Prostate gland (tissue), 2 donors: ENCODE data around the gene NBPF3. TPM values are rescaled to one million over a fixed set of nuclear protein-coding genes. Genes with fewer than 3 reads are reported as not detected.

Source experiments
- DNase-seq: peaks from one replicate; pipeline ENCODE4 v3.0.0-alpha.2; 2019; ENCODE audit warnings: low spot score
- H3K27ac ChIP-seq, 2 donors: fragments of 200-600 bp; sonication (generic); 2 replicates each; pipeline ENCODE4 v1.5.1; 2017 to 2019
- H3K27me3 ChIP-seq: fragments of 200-600 bp; sonication (generic); replicated peaks from 2 replicates; pipeline ENCODE4 v1.5.1; 2019; ENCODE audit not compliant: insufficient read depth
- H3K36me3 ChIP-seq, 2 donors: fragments of 200-600 bp; sonication (generic); 1 replicate in 1 of 2; 2 replicates in 1 of 2; pipeline versions ENCODE4 v1.5.1 to v1.8.1; 2017 to 2019
- H3K4me1 ChIP-seq: fragments of 200-600 bp; sonication (generic); replicated peaks from 2 replicates; pipeline ENCODE4 v1.5.1; 2019
- H3K4me3 ChIP-seq, 2 donors: fragments of 200-600 bp; sonication (generic); 2 replicates each; pipeline ENCODE4 v1.5.1; 2017 to 2019
- H3K9me3 ChIP-seq: fragments of 200-600 bp; sonication (generic); 2 replicates; pipeline ENCODE4 v1.5.1; 2017
- CTCF ChIP-seq, 4 experiments: fragments of 200-600 bp in 2 of 4; fragments of 450-650 bp in 2 of 4; sonication (generic) in 2 of 4; IDR thresholded peaks; 1 replicate in 3 of 4; 2 replicates in 1 of 4; pipeline ENCODE4 v1.5.1; 2016 to 2019; ENCODE audit warnings: antibody characterized with exemption in 4 of 4, mild to moderate bottlenecking in 2 of 4, moderate library complexity in 2 of 4
- POLR2A ChIP-seq: fragments of 450-650 bp; IDR thresholded peaks from one replicate; pipeline ENCODE4 v1.6.1; 2016; ENCODE audit warnings: antibody characterized with exemption, mild to moderate bottlenecking
- POLR2AphosphoS5 ChIP-seq: sonication (generic); formaldehyde crosslinking; IDR thresholded peaks from one replicate; pipeline ENCODE4 v1.6.1; 2017; ENCODE audit warnings: antibody characterized with exemption
- WGBS: methylation state at CpG from one replicate; pipeline ENCODE4 v1.1.5; 2018; 5-methylcytosine and 5-hydroxymethylcytosine counted together
- intact Hi-C: fragments of 100-400 bp; cut with DNase I; formaldehyde crosslinking; loops from one replicate; pipeline ENCODE4 v1.14.2; 2022
- total RNA-seq, 2 donors: library from RNA; depleted of rRNA; stranded (reverse); fragments of >200 nt; gene quantifications; one replicate each; pipeline ENCODE4 v1.1.0, GENCODE V29; 2016

NBPF3 gene
- total RNA-seq, 2 donors from 2014 or later: 13.9 to 19.7 TPM

DNA sequence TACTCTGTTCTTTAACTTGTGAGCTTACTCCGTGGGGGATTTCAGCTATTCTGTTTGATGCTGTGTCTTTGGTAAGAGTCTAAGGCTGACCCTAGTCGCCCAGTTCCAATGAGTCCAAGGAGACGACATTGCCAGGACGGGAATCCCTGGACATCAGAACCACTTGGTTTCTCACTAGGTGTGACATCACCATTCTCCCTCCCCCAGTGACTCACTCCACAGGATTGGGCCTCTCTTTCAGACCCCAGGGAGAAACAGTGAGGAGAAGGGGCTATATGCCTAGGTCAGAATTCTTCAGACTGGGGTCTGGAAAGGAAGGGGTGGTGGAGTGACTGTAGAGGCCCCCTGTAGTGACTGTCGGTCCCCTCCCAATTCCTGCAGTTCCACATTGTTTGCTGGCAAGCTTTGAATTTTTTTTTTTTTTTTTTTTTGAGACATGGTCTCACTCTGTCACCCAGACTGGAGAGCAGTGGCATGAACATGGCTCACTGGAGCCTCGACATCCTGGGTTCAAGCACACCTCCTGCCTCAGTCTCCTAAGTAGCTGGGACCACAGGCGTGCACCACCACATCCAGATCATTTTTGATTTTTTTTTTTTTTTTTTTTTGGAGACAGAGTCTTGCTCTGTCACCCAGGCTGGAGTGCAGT, 90.6 kb downstream of the NBPF3 start:
- H3K36me3 ChIP-seq: no peaks in the 10 kb centered on the region
- intact Hi-C loops: no loop called here
- H3K27me3 ChIP-seq: no peaks in the 10 kb centered on the region
- no peak overlapping the region for H3K27ac ChIP-seq
- H3K4me1 ChIP-seq: no peaks in the 10 kb centered on the region
- H3K9me3 ChIP-seq: no peaks in the 10 kb centered on the region
- 73% methylated on average over 7 of the region's 7 CpGs for WGBS
- DNase-seq: no peak
- no peak for TF ChIP-seq POLR2A
- no peak for TF ChIP-seq CTCF (IDR thresholded peaks at IDR 0.05)
- TF ChIP-seq POLR2AphosphoS5: no peak
- no peak overlapping the region for H3K4me3 ChIP-seq

DNA sequence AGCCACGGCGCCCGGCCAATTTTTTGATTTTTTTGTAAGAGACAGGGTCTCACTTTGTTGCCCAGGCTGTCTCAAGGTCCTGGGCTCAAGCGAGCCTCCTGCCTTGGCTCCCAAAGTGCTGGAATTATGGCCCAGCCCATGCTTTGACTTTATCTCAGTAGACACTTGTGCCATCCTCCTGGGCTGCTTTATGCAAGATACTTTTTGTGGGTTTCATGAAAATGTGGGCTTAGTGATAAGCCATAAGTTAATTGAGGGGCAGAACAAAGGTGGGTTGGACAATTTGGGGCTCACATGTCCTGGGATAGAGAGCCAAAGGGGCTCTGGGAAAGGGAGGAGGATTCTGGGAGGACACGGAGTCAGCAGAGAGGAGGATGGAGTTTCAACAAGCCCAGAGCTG, 91.3 kb downstream of the NBPF3 start:
- no peak for DNase-seq
- WGBS: 96% methylated on average over 5 of the region's 5 CpGs
- H3K27ac ChIP-seq: no peak overlapping the region
- H3K4me3 ChIP-seq: no peak overlapping the region
- no peaks in the 10 kb centered on the region for H3K9me3 ChIP-seq
- no peaks in the 10 kb centered on the region for H3K4me1 ChIP-seq
- H3K36me3 ChIP-seq: no peaks in the 10 kb centered on the region
- no peaks in the 10 kb centered on the region for H3K27me3 ChIP-seq
- intact Hi-C loops: no loop called here
- TF ChIP-seq POLR2AphosphoS5: no peak
- TF ChIP-seq POLR2A: no peak
- TF ChIP-seq CTCF (IDR thresholded peaks at IDR 0.05): no peak

GRCh38 chr1:21532496-21532895, 92.6 kb downstream of the NBPF3 start:
- intact Hi-C loops: no loop called here
- Histone ChIP-seq H3K27me3 (no peaks in the 10 kb centered on the region), H3K27ac (no peak overlapping the region), H3K4me3 (no peak overlapping the region), H3K9me3 (no peaks in the 10 kb centered on the region), H3K4me1 (no peaks in the 10 kb centered on the region), H3K36me3 (no peaks in the 10 kb centered on the region)
- 54% methylated on average over 3 of the region's 3 CpGs for WGBS
- DNase-seq: no peak
- TF ChIP-seq POLR2A: no peak
- no peak for TF ChIP-seq CTCF (IDR thresholded peaks at IDR 0.05)
- no peak for TF ChIP-seq POLR2AphosphoS5

DNA sequence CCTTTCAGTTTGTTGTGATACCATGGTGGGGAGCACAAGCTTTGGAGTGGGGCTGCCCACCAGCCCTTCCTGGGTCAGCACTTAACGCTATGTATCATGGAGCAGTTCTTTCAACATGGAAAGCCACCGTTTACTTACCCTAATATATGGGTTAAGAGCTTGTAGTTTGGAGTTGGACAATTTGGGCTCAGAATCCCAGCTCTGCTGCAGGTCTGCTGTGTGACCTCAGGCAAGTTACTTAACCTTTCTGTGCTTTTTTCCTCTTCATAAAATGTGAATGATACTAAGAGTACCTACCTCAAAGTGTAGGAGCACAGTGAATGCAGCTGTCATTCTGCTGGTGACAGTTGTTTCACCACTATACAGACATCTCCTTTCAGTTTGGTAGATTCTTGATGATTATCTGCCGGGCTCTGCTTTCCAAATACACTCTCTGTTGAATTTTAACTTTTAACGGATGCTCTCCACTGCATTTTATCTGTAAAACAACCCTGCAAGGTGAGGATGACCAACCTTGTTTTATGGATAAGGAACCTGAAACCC, 93.1 kb downstream of the NBPF3 start:
- no peak for DNase-seq
- H3K4me1 ChIP-seq: no peaks in the 10 kb centered on the region
- intact Hi-C loops: no loop called here
- H3K27ac ChIP-seq: no peak overlapping the region
- no peak overlapping the region for H3K4me3 ChIP-seq
- no peaks in the 10 kb centered on the region for H3K36me3 ChIP-seq
- H3K9me3 ChIP-seq: no peaks in the 10 kb centered on the region
- 69% methylated on average over 4 of the region's 4 CpGs for WGBS
- no peaks in the 10 kb centered on the region for H3K27me3 ChIP-seq
- TF ChIP-seq POLR2AphosphoS5: no peak
- no peak for TF ChIP-seq CTCF (IDR thresholded peaks at IDR 0.05)
- TF ChIP-seq POLR2A: no peak

DNA sequence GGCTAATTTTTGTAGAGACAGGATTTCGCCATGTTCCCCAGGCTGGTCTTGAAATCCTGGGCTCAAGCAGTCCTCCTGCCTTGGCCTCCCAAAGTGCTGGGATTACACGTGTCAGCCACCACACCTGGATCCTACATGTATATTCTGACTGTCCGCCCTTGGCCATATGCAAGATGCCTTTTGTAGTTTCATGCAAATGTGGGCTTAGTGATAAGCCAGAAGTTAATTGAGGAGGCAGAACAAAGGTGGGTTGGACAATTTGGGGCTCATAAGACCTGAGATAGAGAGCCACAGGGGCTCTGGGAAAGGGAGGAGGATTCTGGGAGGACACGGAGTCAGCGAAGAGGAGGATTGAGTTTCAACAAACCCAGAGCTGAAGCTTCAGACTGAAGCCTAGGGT, 94.2 kb downstream of the NBPF3 start:
- 89% methylated on average over 5 of the region's 5 CpGs for WGBS
- Histone ChIP-seq H3K4me3 (no peak overlapping the region), H3K27me3 (no peaks in the 10 kb centered on the region), H3K27ac (no peak overlapping the region), H3K9me3 (no peaks in the 10 kb centered on the region), H3K36me3 (no peaks in the 10 kb centered on the region), H3K4me1 (no peaks in the 10 kb centered on the region)
- no peak for TF ChIP-seq POLR2A
- no peak for TF ChIP-seq POLR2AphosphoS5
- TF ChIP-seq CTCF (IDR thresholded peaks at IDR 0.05): no peak
- intact Hi-C loops: no loop called here
- DNase-seq: no peak
